Astrocyte (in vitro differentiated cells and primary cell): ENCODE results near the gene PEAK1. TPM values are rescaled to one million over a fixed set of nuclear protein-coding genes. Genes with fewer than 3 reads are reported as not detected.

ENCODE experiments used
- DNase-seq: peaks from one replicate; pipeline ENCODE4 v3.0.0-alpha.2; 2010; ENCODE audit warnings: low read depth
- FAIRE-seq: peaks from 2 replicates; lab custom pipeline; 2011; peaks lifted over from hg19 to GRCh38; lab: Jason Lieb, UNC
- H2AFZ ChIP-seq: 2 replicates; pipeline ENCODE4 v1.6.0; 2012; ENCODE audit warnings: low read depth, low read length, inconsistent platforms
- H3K27ac ChIP-seq: 2 replicates; pipeline ENCODE4 v1.5.1; 2011; ENCODE audit warnings: low read depth, low read length, inconsistent platforms
- H3K27me3 ChIP-seq: 2 replicates; pipeline ENCODE4 v1.6.0; 2011; ENCODE audit warnings: low read length, inconsistent platforms; ENCODE audit not compliant: insufficient read depth
- H3K36me3 ChIP-seq: 2 replicates; pipeline ENCODE4 v1.5.1; 2011; ENCODE audit warnings: low read length, inconsistent platforms; ENCODE audit not compliant: insufficient read depth
- H3K4me1 ChIP-seq: 2 replicates; pipeline ENCODE4 v1.5.1; 2011; ENCODE audit warnings: low read length, inconsistent platforms; ENCODE audit not compliant: insufficient read depth
- H3K4me2 ChIP-seq: 2 replicates; pipeline ENCODE4 v1.6.0; 2012; ENCODE audit warnings: low read length, inconsistent platforms
- H3K4me3 ChIP-seq: 2 replicates; pipeline ENCODE4 v1.5.1; 2011; ENCODE audit warnings: low read depth, mild to moderate bottlenecking, low read length, inconsistent platforms; ENCODE audit not compliant: insufficient read depth
- H3K79me2 ChIP-seq: 2 replicates; pipeline ENCODE4 v1.6.0; 2012; ENCODE audit warnings: mild to moderate bottlenecking, low read length, inconsistent platforms; ENCODE audit not compliant: insufficient read depth
- H3K9ac ChIP-seq: 2 replicates; pipeline ENCODE4 v1.6.0; 2012; ENCODE audit warnings: mild to moderate bottlenecking, low read length, inconsistent platforms
- H3K9me3 ChIP-seq: 2 replicates; pipeline ENCODE4 v1.5.1; 2012; ENCODE audit warnings: low read depth, mild to moderate bottlenecking, low read length, inconsistent platforms; ENCODE audit not compliant: insufficient read depth
- H4K20me1 ChIP-seq: 2 replicates; pipeline ENCODE4 v1.6.0; 2012; ENCODE audit warnings: low read length, inconsistent platforms; ENCODE audit not compliant: insufficient read depth
- H3K27ac Mint-ChIP-seq: one replicate; pipeline ENCODE4 v1.8.0; 2021; ENCODE audit warnings: mild to moderate bottlenecking, mixed read lengths; ENCODE audit not compliant: unreplicated experiment
- H3K27me3 Mint-ChIP-seq: one replicate; pipeline ENCODE4 v1.8.0; 2021; ENCODE audit warnings: low read depth, mixed read lengths; ENCODE audit not compliant: unreplicated experiment
- H3K36me3 Mint-ChIP-seq: one replicate; pipeline ENCODE4 v1.8.0; 2021; ENCODE audit warnings: low read depth, mixed read lengths; ENCODE audit not compliant: unreplicated experiment
- H3K4me1 Mint-ChIP-seq: one replicate; pipeline ENCODE4 v1.8.0; 2021; ENCODE audit warnings: low read depth, mixed read lengths; ENCODE audit not compliant: unreplicated experiment
- H3K4me3 Mint-ChIP-seq: one replicate; pipeline ENCODE4 v1.8.0; 2021; ENCODE audit warnings: mild to moderate bottlenecking, moderate library complexity, mixed read lengths; ENCODE audit not compliant: unreplicated experiment
- H3K9me3 Mint-ChIP-seq: one replicate; pipeline ENCODE4 v1.8.0; 2021; ENCODE audit warnings: mild to moderate bottlenecking, mixed read lengths; ENCODE audit not compliant: unreplicated experiment
- EZH2 ChIP-seq: IDR thresholded peaks from 2 replicates; pipeline ENCODE4 v1.6.1; 2012; ENCODE audit warnings: mild to moderate bottlenecking, low read length, inconsistent platforms; ENCODE audit not compliant: insufficient read depth
- total RNA-seq: library from RNA; stranded (reverse); gene quantifications from 2 replicates; pipeline ENCODE4 v1.2.1, GENCODE V29; 2021
- TF ChIP-seq, protein P1 (sequence below): IDR thresholded peaks from 2 replicates; pipeline ENCODE4 v1.5.1; 2011; ENCODE audit warnings: low read depth, mild to moderate bottlenecking, inconsistent platforms, low read length, moderate library complexity; ENCODE audit not compliant: insufficient read depth

Gene PEAK1
- total RNA-seq, 1 donor from 2014 or later = 62.3 TPM

DNA sequence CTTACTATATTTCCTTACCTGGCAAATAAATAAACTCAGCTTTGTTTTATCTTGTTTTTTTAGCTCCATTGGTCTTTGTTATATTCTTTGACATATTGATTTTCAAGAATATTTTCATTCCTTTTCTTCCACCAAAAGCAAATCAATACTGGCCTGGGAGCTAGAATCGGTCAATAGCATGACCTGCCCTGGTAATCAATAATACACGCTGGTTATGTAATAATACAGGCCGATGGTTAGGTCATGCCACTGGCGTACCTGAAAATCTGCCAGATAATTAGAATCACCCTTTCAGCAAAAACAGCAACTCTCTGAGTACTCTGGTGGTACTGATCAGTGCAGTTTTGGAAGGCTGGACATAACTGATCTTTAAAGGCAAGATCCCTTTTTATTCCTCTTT is 39.9 kb downstream of the PEAK1 start:
- Mint-ChIP-seq H3K27ac (no peak overlapping the region), H3K9me3 (no peaks in the 10 kb centered on the region), H3K27me3 (no peaks in the 10 kb centered on the region), H3K36me3 (no peaks in the 10 kb centered on the region), H3K4me1 (no peaks in the 10 kb centered on the region), H3K4me3 (no peak overlapping the region)
- FAIRE-seq (no peak), DNase-seq (no peak)
- no peak overlapping the region for H3K4me3 ChIP-seq
- H3K9ac ChIP-seq = no peak overlapping the region
- H3K27me3 ChIP-seq = no peaks in the 10 kb centered on the region
- no peak overlapping the region for H2AFZ ChIP-seq
- no peak for TF ChIP-seq EZH2
- TF ChIP-seq, protein P1, sequence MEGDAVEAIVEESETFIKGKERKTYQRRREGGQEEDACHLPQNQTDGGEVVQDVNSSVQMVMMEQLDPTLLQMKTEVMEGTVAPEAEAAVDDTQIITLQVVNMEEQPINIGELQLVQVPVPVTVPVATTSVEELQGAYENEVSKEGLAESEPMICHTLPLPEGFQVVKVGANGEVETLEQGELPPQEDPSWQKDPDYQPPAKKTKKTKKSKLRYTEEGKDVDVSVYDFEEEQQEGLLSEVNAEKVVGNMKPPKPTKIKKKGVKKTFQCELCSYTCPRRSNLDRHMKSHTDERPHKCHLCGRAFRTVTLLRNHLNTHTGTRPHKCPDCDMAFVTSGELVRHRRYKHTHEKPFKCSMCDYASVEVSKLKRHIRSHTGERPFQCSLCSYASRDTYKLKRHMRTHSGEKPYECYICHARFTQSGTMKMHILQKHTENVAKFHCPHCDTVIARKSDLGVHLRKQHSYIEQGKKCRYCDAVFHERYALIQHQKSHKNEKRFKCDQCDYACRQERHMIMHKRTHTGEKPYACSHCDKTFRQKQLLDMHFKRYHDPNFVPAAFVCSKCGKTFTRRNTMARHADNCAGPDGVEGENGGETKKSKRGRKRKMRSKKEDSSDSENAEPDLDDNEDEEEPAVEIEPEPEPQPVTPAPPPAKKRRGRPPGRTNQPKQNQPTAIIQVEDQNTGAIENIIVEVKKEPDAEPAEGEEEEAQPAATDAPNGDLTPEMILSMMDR = no peak
- H3K79me2 ChIP-seq = peaks cover 94% of the 10 kb centered on the region
- H4K20me1 ChIP-seq = peaks cover 77% of the 10 kb centered on the region
- no peaks in the 10 kb centered on the region for H3K36me3 ChIP-seq
- H3K9me3 ChIP-seq = no peaks in the 10 kb centered on the region
- H3K4me2 ChIP-seq = no peak overlapping the region
- no peaks in the 10 kb centered on the region for H3K4me1 ChIP-seq
- no peak overlapping the region for H3K27ac ChIP-seq

DNA sequence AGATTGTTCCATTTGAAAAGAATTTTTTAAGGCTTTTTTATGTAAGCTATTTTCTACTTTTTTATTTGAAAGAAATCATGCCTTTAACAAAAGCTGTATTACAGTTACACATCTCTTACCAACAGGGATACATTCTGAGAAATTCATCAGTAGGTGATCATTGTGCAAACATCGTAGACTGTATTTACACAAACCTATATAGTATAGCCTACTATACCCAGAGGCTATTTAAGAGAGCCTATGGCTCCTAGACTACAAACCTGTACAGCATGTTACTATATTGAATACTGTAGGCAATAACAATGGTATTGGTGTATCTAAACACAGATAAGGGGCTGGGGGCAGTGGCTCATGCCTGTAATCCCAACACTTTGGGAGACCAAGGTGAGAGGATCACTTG is 43.1 kb downstream of the PEAK1 start:
- no peak overlapping the region for H2AFZ ChIP-seq
- peaks cover 95% of the 10 kb centered on the region for H3K79me2 ChIP-seq
- FAIRE-seq (no peak), DNase-seq (no peak)
- Mint-ChIP-seq H3K27ac (no peak overlapping the region), H3K36me3 (peaks cover 2% of the 10 kb centered on the region), H3K4me3 (no peak overlapping the region), H3K27me3 (no peaks in the 10 kb centered on the region), H3K9me3 (no peaks in the 10 kb centered on the region), H3K4me1 (no peaks in the 10 kb centered on the region)
- no peak for TF ChIP-seq EZH2
- TF ChIP-seq, protein P1 = no peak
- no peaks in the 10 kb centered on the region for H3K9me3 ChIP-seq
- no peak overlapping the region for H3K27ac ChIP-seq
- H3K36me3 ChIP-seq = no peaks in the 10 kb centered on the region
- H3K4me1 ChIP-seq = no peaks in the 10 kb centered on the region
- H3K9ac ChIP-seq = no peak overlapping the region
- peaks cover 65% of the 10 kb centered on the region for H4K20me1 ChIP-seq
- no peaks in the 10 kb centered on the region for H3K27me3 ChIP-seq
- no peak overlapping the region for H3K4me3 ChIP-seq
- no peak overlapping the region for H3K4me2 ChIP-seq

DNA sequence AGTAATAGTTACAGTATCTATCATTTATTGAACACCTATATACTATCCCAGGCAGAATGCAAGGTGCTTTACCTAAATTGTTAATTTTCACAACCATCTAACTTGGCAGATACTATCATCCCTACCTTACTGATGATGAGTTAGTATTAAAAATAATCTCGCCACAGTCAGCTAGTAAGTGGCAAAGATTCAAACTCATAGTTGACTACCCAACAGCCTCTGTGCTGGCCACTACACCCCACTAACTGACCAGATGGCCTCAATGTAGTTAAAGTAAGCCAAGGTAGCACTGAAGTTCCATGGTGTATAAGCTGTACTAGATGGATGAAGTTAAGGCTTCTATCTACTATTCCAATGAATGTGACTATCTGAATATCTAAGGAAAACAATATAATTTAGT is 44.8 kb downstream of the PEAK1 start:
- Mint-ChIP-seq H3K4me3 (no peak overlapping the region), H3K27ac (no peak overlapping the region), H3K27me3 (no peaks in the 10 kb centered on the region), H3K9me3 (no peaks in the 10 kb centered on the region), H3K4me1 (no peaks in the 10 kb centered on the region), H3K36me3 (peaks cover 2% of the 10 kb centered on the region)
- Histone ChIP-seq H2AFZ (no peak overlapping the region), H3K36me3 (no peaks in the 10 kb centered on the region), H3K4me1 (no peaks in the 10 kb centered on the region), H3K4me3 (no peak overlapping the region), H3K4me2 (no peak overlapping the region), H3K27me3 (no peaks in the 10 kb centered on the region), H3K9ac (no peak overlapping the region), H3K9me3 (no peaks in the 10 kb centered on the region), H3K27ac (no peak overlapping the region), H3K79me2 (peaks cover 94% of the 10 kb centered on the region), H4K20me1 (peaks cover 64% of the 10 kb centered on the region)
- no peak for FAIRE-seq
- DNase-seq = no peak
- TF ChIP-seq EZH2 = no peak
- TF ChIP-seq, protein P1 = no peak
